SK-N-SH treated with all-trans-retinoic acid at 6 μM for 48 hours (cell line): ENCODE results near the gene CASZ1.

Experiments used
- ATAC-seq: fragments of 200-7000 bp; cut with Tn5 transposase; 3 replicates; pipeline ENCODE4 v1.9.1; 2020; ENCODE audit warnings: mild to moderate bottlenecking, moderate library complexity
- ARNTL ChIP-seq: fragments of 450-650 bp; formaldehyde crosslinking; IDR thresholded peaks from 2 replicates; pipeline ENCODE4 v1.5.0; 2020; ENCODE audit warnings: low read depth, mild to moderate bottlenecking, moderate library complexity, borderline replicate concordance
- BACH2 ChIP-seq: fragments of 250-450 bp; sonication (Bioruptor Pico); IDR thresholded peaks from 2 replicates; pipeline ENCODE4 v1.9.0; 2021; ENCODE audit warnings: mild to moderate bottlenecking, borderline replicate concordance
- CREB5 ChIP-seq: fragments of 250-450 bp; sonication (Bioruptor Pico); IDR thresholded peaks from 2 replicates; pipeline ENCODE4 v1.5.1; 2020; ENCODE audit warnings: low read depth, mild to moderate bottlenecking, moderate library complexity
- CSRNP3 ChIP-seq: fragments of 250-450 bp; sonication (Bioruptor Pico); IDR thresholded peaks from 2 replicates; pipeline ENCODE4 v1.5.1; 2021; ENCODE audit warnings: mild to moderate bottlenecking, moderate library complexity
- ESRRG ChIP-seq: fragments of 250-450 bp; sonication (Bioruptor Pico); IDR thresholded peaks from 2 replicates; pipeline ENCODE4 v1.6.1; 2021; ENCODE audit warnings: mild to moderate bottlenecking
- GLIS3 ChIP-seq: fragments of 250-450 bp; sonication (Bioruptor Pico); IDR thresholded peaks from 2 replicates; pipeline ENCODE4 v1.5.0; 2020; ENCODE audit warnings: mild to moderate bottlenecking, moderate library complexity
- ISL1 ChIP-seq: fragments of 250-450 bp; sonication (Bioruptor Pico); IDR thresholded peaks from 2 replicates; pipeline ENCODE4 v2.1.2; 2022; ENCODE audit warnings: mild to moderate bottlenecking, moderate library complexity
- OSR1 ChIP-seq: fragments of 250-450 bp; sonication (Bioruptor Pico); IDR thresholded peaks from 2 replicates; pipeline ENCODE4 v1.8.0; 2022; ENCODE audit warnings: moderate library complexity, mild to moderate bottlenecking, inconsistent platforms
- PATZ1 ChIP-seq: fragments of 250-450 bp; sonication (Bioruptor Pico); IDR thresholded peaks from 2 replicates; pipeline ENCODE4 v1.8.0; 2020; ENCODE audit warnings: mild to moderate bottlenecking, moderate library complexity, borderline replicate concordance
- POU6F1 ChIP-seq: fragments of 250-450 bp; sonication (Bioruptor Pico); IDR thresholded peaks from 2 replicates; pipeline ENCODE4 v1.8.0; 2021; ENCODE audit warnings: low read depth, mild to moderate bottlenecking, moderate library complexity, borderline replicate concordance
- PPARA ChIP-seq: fragments of 250-450 bp; sonication (Bioruptor Pico); IDR thresholded peaks from 2 replicates; pipeline ENCODE4 v1.5.0; 2020; ENCODE audit warnings: mild to moderate bottlenecking, borderline replicate concordance
- SNAI2 ChIP-seq: fragments of 250-450 bp; sonication (Bioruptor Pico); IDR thresholded peaks from 2 replicates; pipeline ENCODE4 v1.5.0; 2020; ENCODE audit warnings: mild to moderate bottlenecking, moderate library complexity
- TCF4 ChIP-seq: fragments of 250-450 bp; sonication (Bioruptor Pico); IDR thresholded peaks from 2 replicates; pipeline ENCODE4 v1.8.0; 2021; ENCODE audit warnings: mild to moderate bottlenecking, moderate library complexity, borderline replicate concordance
- TOX ChIP-seq: fragments of 250-450 bp; sonication (Bioruptor Pico); IDR thresholded peaks from 2 replicates; pipeline ENCODE4 v1.8.0; 2021; ENCODE audit warnings: mild to moderate bottlenecking, moderate library complexity, borderline replicate concordance
- TSHZ2 ChIP-seq: fragments of 250-450 bp; sonication (Bioruptor Pico); IDR thresholded peaks from 2 replicates; pipeline ENCODE4 v1.5.0; 2020; ENCODE audit warnings: mild to moderate bottlenecking, moderate library complexity
- ZC3H10 ChIP-seq: fragments of 250-450 bp; sonication (Bioruptor Pico); IDR thresholded peaks from 2 replicates; pipeline ENCODE4 v1.5.1; 2021; ENCODE audit warnings: mild to moderate bottlenecking, moderate library complexity
- ZFP3 ChIP-seq: fragments of 250-450 bp; sonication (Bioruptor Pico); IDR thresholded peaks from 2 replicates; pipeline ENCODE4 v1.5.0; 2020; ENCODE audit warnings: mild to moderate bottlenecking, moderate library complexity
- ZFP30 ChIP-seq: fragments of 450-650 bp; formaldehyde crosslinking; IDR thresholded peaks from 2 replicates; pipeline ENCODE4 v1.5.0; 2022; ENCODE audit warnings: mild to moderate bottlenecking, moderate library complexity
- ZNF565 ChIP-seq: fragments of 450-650 bp; formaldehyde crosslinking; conservative IDR thresholded peaks from 2 replicates; pipeline ENCODE4 v1.5.0; 2020; ENCODE audit warnings: low read depth, mild to moderate bottlenecking, moderate library complexity
- ZNF70 ChIP-seq: fragments of 450-650 bp; formaldehyde crosslinking; IDR thresholded peaks from 2 replicates; pipeline ENCODE4 v1.5.0; 2020; ENCODE audit warnings: mild to moderate bottlenecking, moderate library complexity
- ZNF8 ChIP-seq: fragments of 450-650 bp; formaldehyde crosslinking; IDR thresholded peaks from 2 replicates; pipeline ENCODE4 v1.5.0; 2020; ENCODE audit warnings: mild to moderate bottlenecking, moderate library complexity

CASZ1 gene

GRCh38 chr1:10789803-10790702 lies 6.4 kb downstream of the CASZ1 start:
- ATAC-seq: no peak
- TF ChIP-seq GLIS3 (CRISPR knock-in tag) (no peak), ESRRG (CRISPR knock-in tag) (no peak), TSHZ2 (CRISPR knock-in tag) (no peak), ISL1 (CRISPR knock-in tag) (no peak), TCF4 (CRISPR knock-in tag) (no peak), ZFP30 (no peak), ZNF8 (no peak), SNAI2 (CRISPR knock-in tag) (no peak), ARNTL (CRISPR knock-in tag) (no peak), BACH2 (no peak), ZC3H10 (CRISPR knock-in tag) (no peak), PATZ1 (CRISPR knock-in tag) (no peak), ZNF70 (CRISPR knock-in tag) (no peak), TOX (CRISPR knock-in tag) (no peak)

GRCh38 chr1:10789047-10789791 lies 7.2 kb downstream of the CASZ1 start:
- TF ChIP-seq ZFP3 (CRISPR knock-in tag) (no peak), ARNTL (CRISPR knock-in tag) (no peak), CREB5 (no peak), ZFP30 (no peak), TSHZ2 (CRISPR knock-in tag) (no peak), SNAI2 (CRISPR knock-in tag) (no peak), ZC3H10 (CRISPR knock-in tag) (no peak), PPARA (CRISPR knock-in tag) (no peak), TOX (CRISPR knock-in tag) (no peak), PATZ1 (CRISPR knock-in tag) (no peak), OSR1 (CRISPR knock-in tag) (no peak), TCF4 (CRISPR knock-in tag) (no peak), CSRNP3 (CRISPR knock-in tag) (no peak), POU6F1 (CRISPR knock-in tag) (no peak), ZNF565 (CRISPR knock-in tag) (no peak)
- no peak for ATAC-seq
